ENCODE data around the gene DNMT3A.

The DNMT3A gene

GRCh38 chr2:25342372-25343186 lies 854 bp upstream of the DNMT3A start:
- DNase-seq = peak; percentile 88

GRCh38 chr2:25341011-25341727 lies 556 bp downstream of the DNMT3A start:
- DNase-seq = no peak

GRCh38 chr2:25340181-25340921 lies 1.4 kb downstream of the DNMT3A start:
- peak; percentile 60 for DNase-seq

- DNase-seq = peak; percentile 37
These were observed 1.9 kb downstream of the DNMT3A start for GRCh38 chr2:25339791-25340180.

GRCh38 chr2:25339211-25339674 lies 2.5 kb downstream of the DNMT3A start:
- DNase-seq = no peak

GRCh38 chr2:25338401-25338800 lies 3.3 kb downstream of the DNMT3A start:
- DNase-seq = no peak

- DNase-seq = no peak
These were observed 3.8 kb downstream of the DNMT3A start for GRCh38 chr2:25337891-25338290.

- no peak for DNase-seq
These were observed 4.4 kb downstream of the DNMT3A start for GRCh38 chr2:25337276-25337675.

GRCh38 chr2:25336383-25336841 lies 5.3 kb downstream of the DNMT3A start:
- no peak for DNase-seq

GRCh38 chr2:25335971-25336370 lies 5.8 kb downstream of the DNMT3A start:
- no peak for DNase-seq

- no peak for DNase-seq
These were observed 6.5 kb downstream of the DNMT3A start for GRCh38 chr2:25335204-25335603.

GRCh38 chr2:25334482-25334881 lies 7.2 kb downstream of the DNMT3A start:
- no peak for DNase-seq

- no peak for DNase-seq
These were observed 7.7 kb downstream of the DNMT3A start for GRCh38 chr2:25333981-25334380.

GRCh38 chr2:25332571-25332970 lies 9.2 kb downstream of the DNMT3A start:
- no peak for DNase-seq

- DNase-seq = no peak
These were observed 9.9 kb downstream of the DNMT3A start for GRCh38 chr2:25331686-25332365.

GRCh38 chr2:25330937-25331336 lies 10.8 kb downstream of the DNMT3A start:
- DNase-seq = no peak

GRCh38 chr2:25330273-25330672 lies 11.5 kb downstream of the DNMT3A start:
- no peak for DNase-seq

GRCh38 chr2:25328152-25329085 lies 13.3 kb downstream of the DNMT3A start:
- no peak for DNase-seq

- no peak for DNase-seq
These were observed 15.3 kb downstream of the DNMT3A start for GRCh38 chr2:25326326-25327013.

GRCh38 chr2:25324905-25325592 lies 16.7 kb downstream of the DNMT3A start:
- no peak for DNase-seq
